ENCODE results near the gene MSANTD1. TPM values are rescaled to one million over a fixed set of nuclear protein-coding genes. Genes with fewer than 3 reads are reported as not detected.

The MSANTD1 gene
- polyA plus RNA-seq, 1 of the 3 experiments (the other 2 are of a cell fraction), result 0.15 TPM

DNA sequence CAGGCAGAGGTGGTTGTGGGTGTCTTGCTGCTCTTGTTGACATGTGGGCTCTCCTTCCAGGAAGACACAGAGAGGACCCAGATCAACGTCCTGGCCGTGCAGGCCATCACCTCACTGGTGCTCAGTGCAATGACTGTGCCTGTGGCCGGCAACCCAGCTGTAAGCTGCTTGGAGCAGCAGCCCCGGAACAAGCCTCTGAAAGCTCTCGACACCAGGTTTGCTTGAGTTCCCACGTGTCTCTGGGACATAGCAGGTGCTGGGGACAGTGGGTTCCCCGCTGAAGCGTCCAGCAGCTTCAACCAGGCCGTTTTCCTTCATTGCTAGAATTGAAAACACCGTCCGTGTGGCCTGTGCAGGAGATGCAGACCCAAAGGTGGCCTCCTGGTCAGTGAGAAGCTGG is 25.6 kb upstream of the MSANTD1 start:
- Histone ChIP-seq H3K9me2 (no peaks in the 10 kb centered on the region), H3K9me3 (no peaks in the 10 kb centered on the region), H2AFZ (ENCODE audit: low read depth) (no peak overlapping the region), H3K9ac (no peak overlapping the region), H3K4me3 (ENCODE audit: low read depth in 2 of 2, low read length in 1 of 2) (no peak overlapping the region), H3K79me2 (ENCODE audit: insufficient read depth) (no peaks in the 10 kb centered on the region), H3K4me1 (ENCODE audit: control insufficient read depth in 1 of 2, insufficient read depth in 2 of 2, low read depth in 1 of 2, low read length in 1 of 2) (no peaks in the 10 kb centered on the region; a peak in 1 of 4 replicates), H3K4me2 (no peak overlapping the region), H4K20me1 (ENCODE audit: insufficient read depth) (no peaks in the 10 kb centered on the region), H3K27ac (ENCODE audit: low read depth in 2 of 2, low read length in 1 of 2) (no peak overlapping the region), H3K27me3 (ENCODE audit: insufficient read depth) (no peaks in the 10 kb centered on the region), H3F3A (replicated peaks; ENCODE audit: insufficient read depth) (no peaks in the 10 kb centered on the region), H3K36me3 (replicated peaks in 1 of 2; ENCODE audit: control insufficient read depth in 1 of 2, insufficient read depth in 2 of 2, low read length in 1 of 2) (peaks cover 14 to 68% of the 10 kb centered on the region in 2 experiments)
- CTCF ChIA-PET, result interaction anchor here (1.4 kb wide), 1 partner anchor 15 kb away, joined by 5 read pairs; no protein-coding TSS in a partner anchor
- no peak for DNase-seq
- TF ChIP-seq RCOR1 (IDR thresholded peaks at IDR 0.05; ENCODE audit: low read length) (no peak), REST (IDR thresholded peaks at IDR 0.05; ENCODE audit: low read depth, low read length) (no peak), EZH2phosphoT487 (IDR thresholded peaks at IDR 0.05; ENCODE audit: borderline replicate concordance, low read depth) (no peak), RXRA (IDR thresholded peaks at IDR 0.05; ENCODE audit: borderline replicate concordance, low read depth) (no peak), ELF1 (IDR thresholded peaks at IDR 0.05) (no peak), GABPA (IDR thresholded peaks at IDR 0.05; ENCODE audit: low read depth) (no peak)
- 85% methylated on average over 5 of the region's 11 CpGs for WGBS (ENCODE audit: low lambda C conversion rate)
- POLR2A ChIA-PET, result no interaction called here

- no peaks in the 10 kb centered on the region for H3K9me3 ChIP-seq
- H3K4me2 ChIP-seq, result no peak overlapping the region
- no peaks in the 10 kb centered on the region; a peak in 1 of 4 replicates for H3K4me1 ChIP-seq (ENCODE audit: control insufficient read depth in 1 of 2, insufficient read depth in 2 of 2, low read depth in 1 of 2, low read length in 1 of 2)
- no peaks in the 10 kb centered on the region for H3K27me3 ChIP-seq (ENCODE audit: insufficient read depth)
- H3K79me2 ChIP-seq (ENCODE audit: insufficient read depth), result no peaks in the 10 kb centered on the region
- no peak overlapping the region for H3K4me3 ChIP-seq (ENCODE audit: low read depth in 2 of 2, low read length in 1 of 2)
- no peaks in the 10 kb centered on the region for H4K20me1 ChIP-seq (ENCODE audit: insufficient read depth)
- H3F3A ChIP-seq (replicated peaks; ENCODE audit: insufficient read depth), result no peaks in the 10 kb centered on the region
- H2AFZ ChIP-seq (ENCODE audit: low read depth), result no peak overlapping the region
- no peak overlapping the region for H3K9ac ChIP-seq
- DNase-seq, result no peak
- WGBS (ENCODE audit: low lambda C conversion rate), result 94% methylated on average over 13 of the region's 13 CpGs
- H3K27ac ChIP-seq (ENCODE audit: low read depth in 2 of 2, low read length in 1 of 2), result no peak overlapping the region
- no peak for TF ChIP-seq MEF2A (IDR thresholded peaks at IDR 0.05; ENCODE audit: borderline replicate concordance, low read depth)
- no peak for TF ChIP-seq NRF1 (IDR thresholded peaks at IDR 0.05; ENCODE audit: low read depth, low read length)
- no peak for TF ChIP-seq SMC3 (IDR thresholded peaks at IDR 0.05; ENCODE audit: low read depth, low read length)
- TF ChIP-seq TCF12 (IDR thresholded peaks at IDR 0.05), result no peak
- ChIA-PET POLR2A (no interaction called here), CTCF (interaction anchor here (0.7 to 1.7 kb wide), 5 partner anchors 14 to 206 kb away, joined by 3 to 5 read pairs (median 4); no protein-coding TSS in a partner anchor)
- H3K36me3 ChIP-seq (replicated peaks in 1 of 2; ENCODE audit: control insufficient read depth in 1 of 2, insufficient read depth in 2 of 2, low read length in 1 of 2), result peaks cover 16 to 66% of the 10 kb centered on the region in 2 experiments
- no peaks in the 10 kb centered on the region for H3K9me2 ChIP-seq
These were observed 24.8 kb upstream of the MSANTD1 start for GRCh38 chr4:3223956-3224748.
